BLaER1 treated with 17β-estradiol and CSF1 and Interleukin-3, amounts not matched to agents 10 nM and 100 nM (cell line): Measurements from ENCODE around the gene GFPT2.
A peak's percentile ranks its signal among the peaks of the same experiment; 100 is the strongest.

Experiments used
- H3K27ac ChIP-seq, 11 experiments: shearing (Covaris generic); formaldehyde crosslinking; 2 replicates each; pipeline ENCODE4 v1.8.1; 2022
- H3K27me3 ChIP-seq, 11 experiments: shearing (Covaris generic); formaldehyde crosslinking; 2 replicates each; pipeline ENCODE4 v1.8.1; 2022
- H3K36me3 ChIP-seq, 11 experiments: shearing (Covaris generic); formaldehyde crosslinking; 2 replicates each; pipeline ENCODE4 v1.8.1; 2022
- H3K4me1 ChIP-seq, 10 experiments: shearing (Covaris generic); formaldehyde crosslinking; 2 replicates each; pipeline ENCODE4 v1.8.1; 2022
- H3K4me2 ChIP-seq, 11 experiments: shearing (Covaris generic); formaldehyde crosslinking; 2 replicates each; pipeline ENCODE4 v1.8.1; 2022
- H3K4me3 ChIP-seq, 10 experiments: shearing (Covaris generic); formaldehyde crosslinking; 2 replicates each; pipeline ENCODE4 v1.8.1; 2022
- H3K9ac ChIP-seq, 11 experiments: shearing (Covaris generic); formaldehyde crosslinking; 2 replicates each; pipeline ENCODE4 v1.8.1; 2022
- H3K9me3 ChIP-seq, 11 experiments: shearing (Covaris generic); formaldehyde crosslinking; replicated peaks in 1 of 11; 2 replicates each; pipeline ENCODE4 v1.8.1; 2022
- H4K20me1 ChIP-seq, 11 experiments: shearing (Covaris generic); formaldehyde crosslinking; 2 replicates each; pipeline ENCODE4 v1.8.1; 2022
- Cebpa-rat ChIP-seq, 11 experiments: shearing (Covaris generic); IDR thresholded peaks; 2 replicates each; pipeline ENCODE4 v1.8.1; 2022

GFPT2 gene

GRCh38 chr5:180259260-180259611 is 93.9 kb downstream of the GFPT2 start:
- no peak overlapping the region for H3K27ac ChIP-seq
- H3K4me3 ChIP-seq = peak overlapping the region in 7 of 10 experiments; percentile 3 to 29 (median 22); a peak in 6 of 20 replicates
- H3K9me3 ChIP-seq = peaks cover 99 to 100% (median 100%) of the 10 kb centered on the region in 11 experiments
- H4K20me1 ChIP-seq = no peaks in the 10 kb centered on the region
- no peak overlapping the region for H3K4me2 ChIP-seq
- no peaks in the 10 kb centered on the region for H3K27me3 ChIP-seq
- H3K9ac ChIP-seq = no peak overlapping the region
- no peak for TF ChIP-seq Cebpa-rat (IDR thresholded peaks at IDR 0.05)
- peaks cover 96 to 100% (median 98%) of the 10 kb centered on the region in 11 experiments for H3K36me3 ChIP-seq
- H3K4me1 ChIP-seq = no peaks in the 10 kb centered on the region

GRCh38 chr5:180253036-180253824 is 99.9 kb downstream of the GFPT2 start:
- H3K9me3 ChIP-seq = peaks cover 99 to 100% (median 100%) of the 10 kb centered on the region in 11 experiments

GRCh38 chr5:180251887-180252286 is 101.2 kb downstream of the GFPT2 start:
- H3K27me3 ChIP-seq = no peaks in the 10 kb centered on the region
- H3K9me3 ChIP-seq = peaks cover 99 to 100% (median 100%) of the 10 kb centered on the region in 11 experiments

More at GRCh38 chr5:180253036-180253824, 99.9 kb downstream of the GFPT2 start:
- no peak overlapping the region for H3K4me2 ChIP-seq
- H3K27me3 ChIP-seq = no peaks in the 10 kb centered on the region
- H3K27ac ChIP-seq = no peak overlapping the region
- H3K4me1 ChIP-seq = no peaks in the 10 kb centered on the region
- peaks cover 97 to 100% (median 98%) of the 10 kb centered on the region in 11 experiments for H3K36me3 ChIP-seq
- no peaks in the 10 kb centered on the region for H4K20me1 ChIP-seq
- TF ChIP-seq Cebpa-rat (IDR thresholded peaks at IDR 0.05) = no peak
- no peak overlapping the region for H3K9ac ChIP-seq
- H3K4me3 ChIP-seq = peak overlapping the region; percentile 7 to 48 (median 31); a peak in 14 of 20 replicates

GRCh38 chr5:180251141-180251540 is 102.0 kb downstream of the GFPT2 start:
- no peak overlapping the region for H3K9ac ChIP-seq
- peaks cover 95 to 100% (median 99%) of the 10 kb centered on the region in 11 experiments for H3K9me3 ChIP-seq
- 0 out of 20 replicates have a peak overlapping the region, but pooled peaks of 1 of the 10 experiments have one; percentile 26 for H3K4me3 ChIP-seq
- peaks cover 98 to 100% (median 99%) of the 10 kb centered on the region in 11 experiments for H3K36me3 ChIP-seq
- H3K27ac ChIP-seq = no peak overlapping the region
- TF ChIP-seq Cebpa-rat (IDR thresholded peaks at IDR 0.05) = no peak
- H3K4me1 ChIP-seq = no peaks in the 10 kb centered on the region
- no peak overlapping the region for H3K4me2 ChIP-seq
- no peaks in the 10 kb centered on the region for H3K27me3 ChIP-seq
- no peaks in the 10 kb centered on the region for H4K20me1 ChIP-seq

More at GRCh38 chr5:180251887-180252286, 101.2 kb downstream of the GFPT2 start:
- Histone ChIP-seq H3K4me2 (no peak overlapping the region), H3K4me1 (no peaks in the 10 kb centered on the region), H3K9ac (no peak overlapping the region), H3K36me3 (peaks cover 97 to 100% (median 98%) of the 10 kb centered on the region in 11 experiments), H3K4me3 (peak overlapping the region in 5 of 10 experiments; percentile 3 to 37 (median 26); a peak in 4 of 20 replicates), H4K20me1 (no peaks in the 10 kb centered on the region), H3K27ac (no peak overlapping the region)
- TF ChIP-seq Cebpa-rat (IDR thresholded peaks at IDR 0.05) = no peak
